ENCODE measurements around the gene OSBPL8.

OSBPL8 gene

GRCh38 chr12:76422154-76422542 lies 137.4 kb downstream of the OSBPL8 start:
- Histone ChIP-seq H3K4me1 (ENCODE audit: control insufficient read depth, insufficient read depth, low read length, poor library complexity, severe bottlenecking) (peaks cover 12% of the 10 kb centered on the region), H3K27ac (ENCODE audit: low read depth, low read length, severe bottlenecking) (peak overlapping the region; percentile 50), H3K4me3 (ENCODE audit: extremely low read depth, insufficient read depth, low read length, poor library complexity, severe bottlenecking) (no peak overlapping the region), H3K36me3 (ENCODE audit: control insufficient read depth, insufficient read depth, low read length) (peaks cover 5% of the 10 kb centered on the region), H3K9me3 (ENCODE audit: control insufficient read depth, low read length) (peaks cover 17% of the 10 kb centered on the region)
- WGBS, 2 experiments (ENCODE audit: insufficient coverage in 2 of 2), result no CpG with 5 or more reads among the region's 2 CpGs

DNA sequence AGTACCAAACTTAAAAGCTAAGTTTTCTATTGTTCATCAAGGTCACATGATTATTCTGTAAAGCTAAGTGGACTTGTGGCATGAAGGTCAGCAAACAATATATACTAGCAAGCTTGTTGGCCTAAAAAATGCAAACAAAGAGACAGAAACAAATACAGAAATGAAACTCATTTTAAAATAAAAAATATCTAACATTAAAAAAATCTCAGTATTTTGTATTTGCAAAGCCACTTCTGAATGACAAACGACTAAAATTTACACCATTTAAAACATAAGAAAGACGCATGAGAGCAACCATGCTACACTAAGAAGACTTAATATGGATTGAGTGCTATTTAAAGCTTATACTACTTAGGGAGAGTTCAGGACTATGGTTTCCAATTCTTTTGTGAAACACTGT lies 138.5 kb downstream of the OSBPL8 start:
- no peak overlapping the region for H3K4me3 ChIP-seq (ENCODE audit: extremely low read depth, insufficient read depth, low read length, poor library complexity, severe bottlenecking)
- H3K27ac ChIP-seq (ENCODE audit: low read depth, low read length, severe bottlenecking), result no peak overlapping the region
- peaks cover 12% of the 10 kb centered on the region for H3K4me1 ChIP-seq (ENCODE audit: control insufficient read depth, insufficient read depth, low read length, poor library complexity, severe bottlenecking)
- peaks cover 4% of the 10 kb centered on the region for H3K36me3 ChIP-seq (ENCODE audit: control insufficient read depth, insufficient read depth, low read length)
- H3K9me3 ChIP-seq (ENCODE audit: control insufficient read depth, low read length), result peaks cover 14% of the 10 kb centered on the region
- WGBS, 2 experiments (ENCODE audit: insufficient coverage in 2 of 2), result no CpG with 5 or more reads among the region's 2 CpGs

GRCh38 chr12:76420222-76420621 lies 139.3 kb downstream of the OSBPL8 start:
- no CpG with 5 or more reads among the region's 2 CpGs for WGBS, 2 experiments (ENCODE audit: insufficient coverage in 2 of 2)

GRCh38 chr12:76417116-76417515 lies 142.5 kb downstream of the OSBPL8 start:
- Histone ChIP-seq H3K27ac (ENCODE audit: low read depth, low read length, severe bottlenecking) (no peak overlapping the region), H3K4me3 (ENCODE audit: extremely low read depth, insufficient read depth, low read length, poor library complexity, severe bottlenecking) (no peak overlapping the region), H3K9me3 (ENCODE audit: control insufficient read depth, low read length) (no peaks in the 10 kb centered on the region), H3K4me1 (ENCODE audit: control insufficient read depth, insufficient read depth, low read length, poor library complexity, severe bottlenecking) (peaks cover under 1% of the 10 kb centered on the region), H3K36me3 (ENCODE audit: control insufficient read depth, insufficient read depth, low read length) (no peaks in the 10 kb centered on the region)

More at GRCh38 chr12:76420222-76420621, 139.3 kb downstream of the OSBPL8 start:
- Histone ChIP-seq H3K27ac (ENCODE audit: low read depth, low read length, severe bottlenecking) (no peak overlapping the region), H3K4me3 (ENCODE audit: extremely low read depth, insufficient read depth, low read length, poor library complexity, severe bottlenecking) (no peak overlapping the region), H3K36me3 (ENCODE audit: control insufficient read depth, insufficient read depth, low read length) (no peaks in the 10 kb centered on the region), H3K4me1 (ENCODE audit: control insufficient read depth, insufficient read depth, low read length, poor library complexity, severe bottlenecking) (peaks cover 12% of the 10 kb centered on the region), H3K9me3 (ENCODE audit: control insufficient read depth, low read length) (peaks cover 5% of the 10 kb centered on the region)

DNA sequence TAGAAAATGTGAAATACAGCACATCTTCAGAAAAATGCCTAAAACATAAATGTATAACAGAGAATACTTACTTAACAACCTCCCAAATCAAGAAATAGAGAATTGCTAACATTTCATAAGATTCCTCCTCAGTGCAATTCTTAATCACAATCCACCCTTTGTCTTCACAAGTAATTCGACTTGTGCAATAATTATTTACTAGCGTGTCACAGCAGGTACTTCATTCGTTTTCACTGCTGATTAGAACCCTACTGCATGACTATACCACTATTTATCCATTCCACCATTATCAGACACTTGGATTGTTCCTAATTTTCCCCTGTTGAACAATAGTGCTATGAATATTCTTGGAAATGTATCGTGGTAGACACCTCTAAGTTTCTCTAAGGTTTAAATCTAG lies 146.4 kb downstream of the OSBPL8 start:
- WGBS, 2 experiments (ENCODE audit: insufficient coverage in 2 of 2), result 98 to 100% methylated on average over 3 of the region's 4 CpGs
- no peak overlapping the region for H3K4me3 ChIP-seq (ENCODE audit: extremely low read depth, insufficient read depth, low read length, poor library complexity, severe bottlenecking)
- no peak overlapping the region for H3K27ac ChIP-seq (ENCODE audit: low read depth, low read length, severe bottlenecking)
- H3K9me3 ChIP-seq (ENCODE audit: control insufficient read depth, low read length), result no peaks in the 10 kb centered on the region
- H3K36me3 ChIP-seq (ENCODE audit: control insufficient read depth, insufficient read depth, low read length), result peaks cover 7% of the 10 kb centered on the region
- H3K4me1 ChIP-seq (ENCODE audit: control insufficient read depth, insufficient read depth, low read length, poor library complexity, severe bottlenecking), result no peaks in the 10 kb centered on the region

DNA sequence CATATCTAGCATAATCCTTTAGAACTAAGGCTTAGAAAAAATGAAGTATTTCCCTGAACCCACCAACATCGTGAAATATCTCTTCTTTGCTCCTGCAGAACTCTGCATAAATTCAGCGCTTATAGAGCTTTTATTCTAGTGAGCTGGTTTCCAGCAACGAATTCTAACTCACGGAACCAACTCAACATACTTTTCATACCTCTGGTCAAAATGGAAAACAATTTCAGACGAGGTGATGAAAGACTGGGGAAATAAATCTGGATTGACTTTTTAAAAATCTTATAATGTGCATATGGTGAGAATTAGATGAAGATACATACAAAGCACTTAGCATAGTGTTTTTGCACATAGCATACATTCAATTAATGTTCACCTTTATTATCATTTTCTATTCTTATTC lies 148.8 kb downstream of the OSBPL8 start:
- Histone ChIP-seq H3K4me3 (ENCODE audit: extremely low read depth, insufficient read depth, low read length, poor library complexity, severe bottlenecking) (no peak overlapping the region), H3K27ac (ENCODE audit: low read depth, low read length, severe bottlenecking) (no peak overlapping the region), H3K4me1 (ENCODE audit: control insufficient read depth, insufficient read depth, low read length, poor library complexity, severe bottlenecking) (no peaks in the 10 kb centered on the region), H3K36me3 (ENCODE audit: control insufficient read depth, insufficient read depth, low read length) (peaks cover 7% of the 10 kb centered on the region), H3K9me3 (ENCODE audit: control insufficient read depth, low read length) (no peaks in the 10 kb centered on the region)
- 78 to 92% methylated on average over 1 to 4 of the region's 5 CpGs for WGBS, 2 experiments (ENCODE audit: insufficient coverage in 2 of 2)

DNA sequence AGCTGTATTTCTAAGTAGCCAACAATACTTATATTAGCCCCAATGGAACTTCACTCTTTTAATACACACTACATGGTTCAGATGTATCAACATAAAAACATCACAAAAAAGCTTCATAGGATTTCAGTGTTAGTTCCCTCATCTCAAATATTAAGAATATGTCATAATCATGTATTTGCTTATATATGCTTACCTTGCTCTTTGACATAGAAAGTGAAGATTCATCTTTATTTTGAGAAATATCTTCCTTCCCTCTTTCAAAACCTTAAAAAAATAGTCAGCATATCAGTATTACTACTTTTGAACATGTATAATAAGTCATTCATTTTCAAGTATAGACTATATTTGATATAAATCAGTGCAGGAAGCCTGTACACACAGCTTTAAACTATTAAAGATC lies 149.2 kb downstream of the OSBPL8 start:
- H3K9me3 ChIP-seq (ENCODE audit: control insufficient read depth, low read length), result no peaks in the 10 kb centered on the region
- peaks cover 7% of the 10 kb centered on the region for H3K36me3 ChIP-seq (ENCODE audit: control insufficient read depth, insufficient read depth, low read length)
- no peaks in the 10 kb centered on the region for H3K4me1 ChIP-seq (ENCODE audit: control insufficient read depth, insufficient read depth, low read length, poor library complexity, severe bottlenecking)
- H3K27ac ChIP-seq (ENCODE audit: low read depth, low read length, severe bottlenecking), result no peak overlapping the region
- H3K4me3 ChIP-seq (ENCODE audit: extremely low read depth, insufficient read depth, low read length, poor library complexity, severe bottlenecking), result no peak overlapping the region

DNA sequence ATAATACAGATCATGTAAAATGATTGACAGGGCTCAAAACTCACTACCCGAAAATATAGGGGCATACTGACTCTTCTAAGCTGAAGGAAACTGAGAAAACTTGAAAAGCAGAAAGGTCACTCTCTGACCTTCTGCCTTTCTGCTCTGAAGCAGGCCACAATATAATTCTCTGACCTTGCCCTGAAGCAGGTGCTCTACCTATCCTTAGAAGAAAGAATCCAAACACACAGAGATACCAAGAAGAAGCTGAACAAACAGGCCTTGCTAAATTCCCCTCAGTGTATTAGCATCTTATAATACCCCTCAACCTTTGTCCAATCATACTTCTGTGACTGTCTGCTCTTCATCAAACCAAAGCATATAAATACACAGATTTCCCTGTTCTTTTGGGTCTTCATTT lies 150.5 kb downstream of the OSBPL8 start:
- Histone ChIP-seq H3K9me3 (ENCODE audit: control insufficient read depth, low read length) (no peaks in the 10 kb centered on the region), H3K36me3 (ENCODE audit: control insufficient read depth, insufficient read depth, low read length) (peaks cover 7% of the 10 kb centered on the region), H3K27ac (ENCODE audit: low read depth, low read length, severe bottlenecking) (no peak overlapping the region), H3K4me1 (ENCODE audit: control insufficient read depth, insufficient read depth, low read length, poor library complexity, severe bottlenecking) (no peaks in the 10 kb centered on the region), H3K4me3 (ENCODE audit: extremely low read depth, insufficient read depth, low read length, poor library complexity, severe bottlenecking) (no peak overlapping the region)
- WGBS, 2 experiments (ENCODE audit: insufficient coverage in 2 of 2), result 91% methylated on average over 1 of the region's 1 CpG; no CpG with 5 or more reads in 1 of the 2 experiments

DNA sequence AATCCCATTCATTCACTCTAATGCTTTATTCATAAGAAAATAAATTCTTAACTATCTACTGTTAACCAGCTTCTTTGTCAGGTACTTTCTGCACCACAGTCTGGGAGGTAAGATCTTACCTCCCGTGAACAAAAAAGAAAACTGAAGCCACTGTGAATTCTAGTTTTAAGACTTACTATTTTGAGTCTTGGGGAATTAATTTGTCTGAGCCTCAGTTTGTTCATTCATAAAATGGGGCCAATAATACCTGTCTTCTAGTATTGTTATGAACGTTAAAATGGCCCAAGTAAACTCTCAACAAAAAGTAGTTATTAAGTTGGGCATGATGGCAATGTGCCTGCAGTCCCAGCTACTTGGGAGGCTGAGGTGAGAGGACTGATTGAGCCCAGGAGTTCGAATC lies 151.9 kb downstream of the OSBPL8 start:
- H3K9me3 ChIP-seq (ENCODE audit: control insufficient read depth, low read length), result no peaks in the 10 kb centered on the region
- no peak overlapping the region for H3K27ac ChIP-seq (ENCODE audit: low read depth, low read length, severe bottlenecking)
- WGBS, 2 experiments (ENCODE audit: insufficient coverage in 2 of 2), result 100% methylated on average over 2 of the region's 3 CpGs; no CpG with 5 or more reads in 1 of the 2 experiments
- peaks cover 7% of the 10 kb centered on the region for H3K36me3 ChIP-seq (ENCODE audit: control insufficient read depth, insufficient read depth, low read length)
- H3K4me3 ChIP-seq (ENCODE audit: extremely low read depth, insufficient read depth, low read length, poor library complexity, severe bottlenecking), result no peak overlapping the region
- no peaks in the 10 kb centered on the region for H3K4me1 ChIP-seq (ENCODE audit: control insufficient read depth, insufficient read depth, low read length, poor library complexity, severe bottlenecking)

DNA sequence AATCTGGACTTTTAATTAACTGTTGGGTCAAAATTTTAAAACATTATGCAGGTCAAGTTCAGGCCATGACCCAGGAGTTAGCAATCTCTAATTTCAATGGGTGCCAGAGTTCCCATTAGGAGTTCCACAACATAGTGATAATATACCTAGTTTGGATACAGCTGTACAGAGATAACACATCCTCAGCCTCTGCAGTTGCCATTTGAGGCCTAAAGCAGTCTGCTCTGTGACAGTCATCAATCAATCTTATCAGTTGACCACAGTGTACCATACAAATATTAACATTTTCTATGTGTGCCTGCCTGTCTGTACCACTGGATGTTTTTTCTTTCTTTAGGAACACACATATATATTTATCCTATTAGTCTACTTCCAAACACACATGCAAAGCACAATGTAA lies 157.3 kb downstream of the OSBPL8 start:
- H3K36me3 ChIP-seq (ENCODE audit: control insufficient read depth, insufficient read depth, low read length), result peaks cover 29% of the 10 kb centered on the region
- no peaks in the 10 kb centered on the region for H3K9me3 ChIP-seq (ENCODE audit: control insufficient read depth, low read length)
- no peaks in the 10 kb centered on the region for H3K4me1 ChIP-seq (ENCODE audit: control insufficient read depth, insufficient read depth, low read length, poor library complexity, severe bottlenecking)
- no peak overlapping the region for H3K27ac ChIP-seq (ENCODE audit: low read depth, low read length, severe bottlenecking)
- H3K4me3 ChIP-seq (ENCODE audit: extremely low read depth, insufficient read depth, low read length, poor library complexity, severe bottlenecking), result no peak overlapping the region

GRCh38 chr12:76400136-76400535 lies 159.4 kb downstream of the OSBPL8 start:
- H3K9me3 ChIP-seq (ENCODE audit: control insufficient read depth, low read length), result no peaks in the 10 kb centered on the region
- no peak overlapping the region for H3K27ac ChIP-seq (ENCODE audit: low read depth, low read length, severe bottlenecking)
- H3K4me3 ChIP-seq (ENCODE audit: extremely low read depth, insufficient read depth, low read length, poor library complexity, severe bottlenecking), result no peak overlapping the region
- peaks cover 39% of the 10 kb centered on the region for H3K36me3 ChIP-seq (ENCODE audit: control insufficient read depth, insufficient read depth, low read length)
- no CpG with 5 or more reads among the region's 2 CpGs for WGBS, 2 experiments (ENCODE audit: insufficient coverage in 2 of 2)
- no peaks in the 10 kb centered on the region for H3K4me1 ChIP-seq (ENCODE audit: control insufficient read depth, insufficient read depth, low read length, poor library complexity, severe bottlenecking)

- no peak overlapping the region for H3K27ac ChIP-seq (ENCODE audit: low read depth, low read length, severe bottlenecking)
- no peaks in the 10 kb centered on the region for H3K9me3 ChIP-seq (ENCODE audit: control insufficient read depth, low read length)
- no peak overlapping the region for H3K4me3 ChIP-seq (ENCODE audit: extremely low read depth, insufficient read depth, low read length, poor library complexity, severe bottlenecking)
- no peaks in the 10 kb centered on the region for H3K4me1 ChIP-seq (ENCODE audit: control insufficient read depth, insufficient read depth, low read length, poor library complexity, severe bottlenecking)
- H3K36me3 ChIP-seq (ENCODE audit: control insufficient read depth, insufficient read depth, low read length), result peaks cover 39% of the 10 kb centered on the region
- WGBS, 2 experiments (ENCODE audit: insufficient coverage in 2 of 2), result 100% methylated on average over 1 of the region's 2 CpGs; no CpG with 5 or more reads in 1 of the 2 experiments
Measured at GRCh38 chr12:76399040-76399439, 160.5 kb downstream of the OSBPL8 start.

All from mesodermal cell (in vitro differentiated cells).